ENCODE data around the gene SHC2.

SHC2 gene, protein sequence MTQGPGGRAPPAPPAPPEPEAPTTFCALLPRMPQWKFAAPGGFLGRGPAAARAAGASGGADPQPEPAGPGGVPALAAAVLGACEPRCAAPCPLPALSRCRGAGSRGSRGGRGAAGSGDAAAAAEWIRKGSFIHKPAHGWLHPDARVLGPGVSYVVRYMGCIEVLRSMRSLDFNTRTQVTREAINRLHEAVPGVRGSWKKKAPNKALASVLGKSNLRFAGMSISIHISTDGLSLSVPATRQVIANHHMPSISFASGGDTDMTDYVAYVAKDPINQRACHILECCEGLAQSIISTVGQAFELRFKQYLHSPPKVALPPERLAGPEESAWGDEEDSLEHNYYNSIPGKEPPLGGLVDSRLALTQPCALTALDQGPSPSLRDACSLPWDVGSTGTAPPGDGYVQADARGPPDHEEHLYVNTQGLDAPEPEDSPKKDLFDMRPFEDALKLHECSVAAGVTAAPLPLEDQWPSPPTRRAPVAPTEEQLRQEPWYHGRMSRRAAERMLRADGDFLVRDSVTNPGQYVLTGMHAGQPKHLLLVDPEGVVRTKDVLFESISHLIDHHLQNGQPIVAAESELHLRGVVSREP

DNA sequence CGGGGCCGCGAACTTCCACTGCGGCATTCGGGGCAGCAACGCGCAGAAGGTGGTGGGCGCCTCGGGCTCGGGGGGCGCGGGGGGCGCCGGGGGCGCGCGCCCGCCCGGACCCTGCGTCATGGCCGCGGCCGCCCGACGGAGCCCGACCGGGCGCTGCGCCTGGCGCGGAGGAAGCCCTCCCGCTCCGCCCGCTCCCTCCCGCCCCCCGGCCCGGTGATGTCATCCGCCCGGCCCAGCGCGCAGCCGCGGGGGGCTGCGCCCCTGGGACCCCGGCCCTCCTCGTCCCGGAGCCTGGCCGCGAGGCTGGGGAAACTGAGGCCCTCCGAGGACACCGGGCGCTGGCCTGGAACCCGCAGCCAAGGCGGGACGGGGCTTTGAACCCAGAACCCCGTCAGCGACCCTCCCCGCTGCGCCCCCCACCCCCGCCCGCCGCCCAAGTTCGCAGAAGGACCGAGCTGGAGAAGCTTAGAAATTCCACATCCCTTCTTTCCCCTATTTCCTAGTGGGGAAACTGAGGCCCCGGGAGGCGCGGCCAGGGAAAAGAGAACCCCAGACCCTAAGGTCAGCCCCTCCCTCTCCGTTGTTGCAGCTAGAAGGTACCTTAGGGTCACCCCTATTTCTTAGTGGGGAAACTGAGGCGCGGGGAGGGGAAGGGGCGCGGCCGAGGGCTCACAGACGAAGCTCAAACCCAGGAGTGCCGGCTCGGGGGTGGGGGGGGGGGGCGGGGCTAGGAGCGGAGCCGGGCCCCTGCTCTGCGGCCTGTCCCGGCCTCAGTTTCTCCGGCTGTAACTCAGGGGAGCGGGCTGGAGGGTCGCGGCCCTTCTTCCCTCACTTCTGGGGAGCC, at the start of gene SHC2:
Gene SHC2, minus strand, starts transcription at position 157 of the 844 bp plus-strand sequence. Its CDS starts 37 bp downstream, at position 120.
- no peak for DNase-seq

DNA sequence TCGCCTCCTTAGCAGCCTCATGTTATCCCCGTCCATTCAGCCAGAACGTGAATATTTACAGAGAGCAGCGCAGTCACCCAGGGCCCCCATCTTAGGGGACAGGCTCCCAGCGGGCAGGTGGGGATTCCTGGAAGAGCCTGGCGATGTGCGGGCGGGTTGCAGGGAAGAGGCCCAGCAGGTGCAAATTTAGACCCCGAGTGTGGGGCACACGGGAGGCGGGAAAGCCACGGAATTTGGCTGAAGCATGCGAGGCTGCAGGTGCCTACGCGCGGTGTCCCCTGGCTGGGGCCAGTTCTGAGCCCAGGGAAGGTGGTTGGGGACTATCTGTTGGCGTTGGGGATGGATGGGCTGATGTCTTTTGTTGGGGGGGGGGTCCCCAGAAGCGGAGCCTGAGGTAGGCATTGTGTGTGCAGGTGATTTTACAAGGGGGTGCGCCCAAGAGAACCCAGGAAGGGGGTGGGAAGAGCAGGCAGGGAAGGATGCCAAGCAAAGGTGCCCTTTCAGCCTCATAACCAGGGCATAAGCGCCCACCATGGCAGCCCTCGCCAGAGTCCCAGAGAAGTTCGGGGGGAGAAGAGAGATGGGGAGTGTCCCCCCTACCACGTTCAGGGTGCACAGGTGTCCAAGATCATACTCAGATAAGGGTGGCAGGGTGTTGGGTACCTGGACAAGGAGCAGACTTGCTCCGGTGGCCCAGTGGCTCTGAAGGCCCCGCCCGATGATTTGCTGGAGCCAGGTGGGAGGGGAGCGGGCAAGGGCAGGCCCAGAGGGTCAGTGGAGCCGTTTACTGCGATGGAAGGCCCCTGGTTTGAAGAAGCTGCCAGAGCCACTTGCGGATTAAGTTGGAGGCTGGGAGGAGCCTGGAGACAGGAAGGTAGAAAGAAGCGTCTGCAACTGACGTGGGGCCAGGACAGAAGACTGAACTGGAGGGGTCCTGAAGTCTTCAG, 47.6 kb upstream of the SHC2 start:
- DNase-seq, result no peak

GRCh38 chr19:507286-508203, 46.7 kb upstream of the SHC2 start, which contains the start of gene TPGS1:
TPGS1 (plus strand) TSS chr19:507497; CDS start chr19:507507, 10 bp downstream.
- peak; percentile 77 to 85 for DNase-seq

DNA sequence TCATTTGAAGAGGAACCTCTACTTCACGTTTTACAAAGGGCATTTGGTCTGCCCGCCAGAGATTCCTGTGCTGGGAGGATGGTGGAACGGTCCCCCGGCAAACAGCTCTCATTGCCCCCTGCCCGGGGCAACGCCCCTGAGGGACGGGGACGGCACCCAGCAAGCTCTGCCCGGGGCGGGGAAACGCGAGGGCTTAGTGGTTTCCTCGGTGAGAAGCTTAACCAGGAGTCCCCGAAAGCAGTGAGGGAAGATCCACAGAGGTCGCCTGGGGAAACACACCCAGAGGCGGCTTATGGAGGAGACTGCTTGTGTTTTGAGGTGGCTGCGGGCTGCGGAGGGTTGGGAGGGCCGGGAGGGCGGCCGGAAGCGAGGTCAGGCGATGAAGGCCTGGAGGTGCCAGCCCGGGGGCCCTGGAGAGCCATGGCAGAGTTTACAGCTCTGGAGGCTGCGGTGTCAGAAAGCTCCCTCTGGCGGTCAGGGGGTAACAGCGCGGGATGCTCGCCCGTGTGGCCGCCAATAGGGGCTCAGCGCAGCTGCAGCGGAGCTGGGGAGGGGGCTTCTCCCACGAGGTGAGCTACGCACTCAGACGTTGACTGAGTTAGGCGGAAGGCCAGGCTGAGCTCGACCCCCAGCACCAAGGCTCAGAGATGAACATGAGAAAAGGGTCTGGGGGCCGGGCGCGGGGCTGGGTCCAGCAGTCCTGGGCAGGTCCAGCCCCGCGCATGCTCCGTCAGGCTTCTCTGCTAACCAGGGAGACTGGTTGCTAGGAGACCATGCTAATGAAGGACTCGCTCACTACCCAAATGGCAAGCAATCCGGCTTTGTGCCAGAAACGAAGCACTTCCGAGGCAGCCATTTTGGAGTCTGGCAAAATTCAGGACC, 45.8 kb upstream of the SHC2 start:
- peak; percentile 88 to 92 for DNase-seq

DNA sequence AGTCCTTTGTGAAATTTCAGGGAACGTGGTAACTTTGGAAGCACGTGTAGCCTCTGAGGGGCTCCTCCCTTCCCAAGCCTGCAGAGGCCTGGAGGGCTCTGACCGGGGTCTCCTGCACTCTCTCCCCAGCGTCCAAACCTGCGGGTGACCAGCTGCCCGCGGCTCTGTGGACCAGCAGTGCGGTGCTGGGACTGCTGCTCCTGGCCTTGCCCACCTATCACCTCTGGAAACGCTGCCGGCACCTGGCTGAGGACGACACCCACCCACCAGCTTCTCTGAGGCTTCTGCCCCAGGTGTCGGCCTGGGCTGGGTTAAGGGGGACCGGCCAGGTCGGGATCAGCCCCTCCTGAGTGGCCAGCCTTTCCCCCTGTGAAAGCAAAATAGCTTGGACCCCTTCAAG, 43.8 kb upstream of the SHC2 start:
- DNase-seq, result no peak

DNA sequence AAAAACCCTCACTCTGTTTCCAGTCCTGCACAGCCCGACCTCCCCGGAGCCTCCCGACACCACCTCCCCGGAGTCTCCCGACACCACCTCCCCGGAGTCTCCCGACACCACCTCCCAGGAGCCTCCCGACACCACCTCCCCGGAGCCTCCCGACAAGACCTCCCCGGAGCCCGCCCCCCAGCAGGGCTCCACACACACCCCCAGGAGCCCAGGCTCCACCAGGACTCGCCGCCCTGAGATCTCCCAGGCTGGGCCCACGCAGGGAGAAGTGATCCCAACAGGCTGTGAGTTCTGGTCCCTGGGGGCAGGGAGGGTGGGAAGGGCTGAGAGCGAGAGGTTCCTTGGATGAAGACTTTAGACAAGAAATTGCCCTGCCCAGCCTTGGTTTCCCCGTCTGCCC, 40.8 kb upstream of the SHC2 start:
- DNase-seq, result no peak

- no peak for DNase-seq
Observed at GRCh38 chr19:498977-499623, 38.3 kb upstream of the SHC2 start.

- no peak for DNase-seq
Observed at GRCh38 chr19:498511-498891, 37.7 kb upstream of the SHC2 start.

GRCh38 chr19:497869-498510, 37.2 kb upstream of the SHC2 start:
- no peak for DNase-seq

DNA sequence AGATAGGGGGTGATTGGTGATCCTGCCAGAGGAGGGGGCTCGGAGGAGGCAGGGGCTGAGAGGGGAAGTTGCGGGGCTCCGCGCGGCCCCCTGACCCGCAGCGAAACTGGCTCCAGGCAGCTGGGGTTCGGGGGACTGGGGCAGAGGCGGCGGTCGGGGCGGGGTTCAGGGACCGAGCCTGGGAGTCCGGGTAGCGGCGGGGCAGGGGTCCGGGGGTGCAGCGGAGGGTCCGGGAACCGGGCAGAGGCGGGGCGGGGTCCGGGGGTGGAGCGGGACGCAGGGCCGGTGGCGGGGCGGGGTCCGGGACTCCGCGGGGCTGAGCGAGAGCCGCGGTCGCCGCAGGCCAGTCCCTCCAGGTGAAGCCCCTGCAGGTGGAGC, 36.6 kb upstream of the SHC2 start:
- DNase-seq, result no peak

- no peak for DNase-seq
Observed at GRCh38 chr19:496986-497385, 36.2 kb upstream of the SHC2 start.

DNA sequence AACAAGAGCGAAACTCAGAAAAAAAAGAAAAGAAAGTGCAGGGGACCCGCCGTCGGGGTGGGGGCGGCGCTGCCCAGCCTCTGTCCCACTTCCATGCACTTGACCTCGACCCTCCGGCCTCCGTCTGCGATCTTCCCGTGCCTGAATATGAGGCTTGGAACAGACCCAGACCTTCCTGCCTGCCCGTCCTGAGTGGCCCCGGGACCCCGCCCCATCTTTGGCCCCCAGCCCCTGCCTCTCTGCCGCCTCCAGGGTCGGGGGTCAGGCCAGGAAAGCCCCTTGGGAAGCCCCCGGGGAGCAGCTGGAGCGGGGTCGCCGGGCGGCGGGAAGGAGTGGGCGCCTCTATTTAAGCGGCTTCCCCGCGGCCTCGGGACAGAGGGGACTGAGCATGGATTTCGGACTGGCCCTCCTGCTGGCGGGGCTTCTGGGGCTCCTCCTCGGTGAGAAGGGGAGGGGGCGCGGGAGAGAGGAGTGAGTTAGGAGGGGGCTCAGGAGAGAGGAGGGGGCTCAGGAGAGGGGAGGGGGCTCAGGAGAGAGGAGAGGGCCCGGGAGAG, 35.4 kb upstream of the SHC2 start, which contains the start of gene MADCAM1:
Gene MADCAM1, plus strand, starts transcription at position 375 of the 554 bp plus-strand sequence. Its CDS starts 14 bp downstream, at position 389.
- no peak for DNase-seq

- no peak for DNase-seq
Observed at GRCh38 chr19:495402-496111, 34.7 kb upstream of the SHC2 start.

DNA sequence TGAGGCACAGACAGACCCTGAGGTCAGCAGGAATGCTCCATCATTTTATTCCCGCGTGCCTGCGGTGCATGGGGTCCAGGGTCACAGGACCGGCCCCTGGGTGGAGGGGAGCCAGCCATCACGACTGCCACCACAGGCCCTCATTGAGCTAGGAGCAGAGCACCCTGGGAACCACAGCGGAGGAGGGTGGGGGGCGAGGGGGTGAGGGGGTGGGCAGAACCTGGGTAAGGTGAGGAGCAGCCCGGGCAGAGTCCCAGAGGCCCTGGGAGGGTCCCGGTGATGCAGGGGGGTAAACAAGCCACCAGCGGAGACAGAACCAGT, 34.2 kb upstream of the SHC2 start:
- DNase-seq, result no peak

- DNase-seq, result no peak
Observed at GRCh38 chr19:494171-495080, 33.6 kb upstream of the SHC2 start.

DNA sequence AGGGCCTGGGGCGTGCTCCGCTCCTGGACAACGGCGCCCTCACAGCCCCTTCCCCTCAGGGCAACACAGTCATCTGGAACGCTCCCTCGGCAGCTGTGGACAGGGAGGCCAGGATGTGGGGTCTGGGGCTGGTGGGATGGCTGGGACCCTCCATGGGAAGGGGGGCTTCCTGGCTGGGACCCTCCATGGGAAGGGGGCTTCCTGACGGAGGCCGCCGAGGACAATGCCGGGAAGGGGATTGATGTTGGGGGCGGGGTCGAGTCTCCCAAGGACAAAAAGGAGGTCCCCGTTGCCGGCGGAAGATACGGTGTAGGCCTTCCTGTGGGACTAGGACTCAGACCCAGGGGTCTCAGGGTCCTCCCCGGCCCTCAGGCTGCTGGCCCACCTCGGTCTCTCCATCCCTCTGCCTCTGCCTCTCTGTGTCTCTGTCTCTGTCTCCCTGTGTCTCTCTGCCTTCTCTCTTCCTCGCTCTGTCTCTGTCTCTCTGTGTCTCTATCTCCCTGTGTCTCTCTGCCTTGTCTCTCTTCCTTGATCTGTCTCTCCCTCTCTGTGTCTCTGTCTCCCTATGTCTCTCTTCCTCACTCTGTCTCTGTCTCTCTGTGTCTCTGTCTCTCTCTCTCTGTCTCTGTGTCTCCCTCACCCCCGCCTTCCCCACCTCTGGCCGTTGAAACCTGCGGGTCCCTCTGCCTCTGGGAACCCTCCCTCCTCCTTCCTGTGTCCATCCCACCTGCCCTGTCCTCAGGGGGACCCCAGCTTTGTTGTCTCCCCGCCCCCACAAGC, 32.7 kb upstream of the SHC2 start:
- no peak for DNase-seq
